SK-N-SH treated with all-trans-retinoic acid at 6 μM for 48 hours (cell line): Measurements from ENCODE around the gene CLDN16.

ENCODE experiments used
- ATAC-seq: fragments of 200-7000 bp; cut with Tn5 transposase; 3 replicates; pipeline ENCODE4 v1.9.1; 2020; ENCODE audit warnings: mild to moderate bottlenecking, moderate library complexity
- ARNTL ChIP-seq: fragments of 450-650 bp; formaldehyde crosslinking; IDR thresholded peaks from 2 replicates; pipeline ENCODE4 v1.5.0; 2020; ENCODE audit warnings: low read depth, mild to moderate bottlenecking, moderate library complexity, borderline replicate concordance
- BACH2 ChIP-seq: fragments of 250-450 bp; sonication (Bioruptor Pico); IDR thresholded peaks from 2 replicates; pipeline ENCODE4 v1.9.0; 2021; ENCODE audit warnings: mild to moderate bottlenecking, borderline replicate concordance
- CSDC2 ChIP-seq: fragments of 250-450 bp; sonication (Bioruptor Pico); IDR thresholded peaks from 2 replicates; pipeline ENCODE4 v1.5.0; 2020; ENCODE audit warnings: mild to moderate bottlenecking, moderate library complexity
- ESRRG ChIP-seq: fragments of 250-450 bp; sonication (Bioruptor Pico); IDR thresholded peaks from 2 replicates; pipeline ENCODE4 v1.6.1; 2021; ENCODE audit warnings: mild to moderate bottlenecking
- GLIS3 ChIP-seq: fragments of 250-450 bp; sonication (Bioruptor Pico); IDR thresholded peaks from 2 replicates; pipeline ENCODE4 v1.5.0; 2020; ENCODE audit warnings: mild to moderate bottlenecking, moderate library complexity
- ISL1 ChIP-seq: fragments of 250-450 bp; sonication (Bioruptor Pico); IDR thresholded peaks from 2 replicates; pipeline ENCODE4 v2.1.2; 2022; ENCODE audit warnings: mild to moderate bottlenecking, moderate library complexity
- OSR1 ChIP-seq: fragments of 250-450 bp; sonication (Bioruptor Pico); IDR thresholded peaks from 2 replicates; pipeline ENCODE4 v1.8.0; 2022; ENCODE audit warnings: moderate library complexity, mild to moderate bottlenecking, inconsistent platforms
- PPARA ChIP-seq: fragments of 250-450 bp; sonication (Bioruptor Pico); IDR thresholded peaks from 2 replicates; pipeline ENCODE4 v1.5.0; 2020; ENCODE audit warnings: mild to moderate bottlenecking, borderline replicate concordance
- RARB ChIP-seq: fragments of 250-450 bp; sonication (Bioruptor Pico); IDR thresholded peaks from 2 replicates; pipeline ENCODE4 v1.8.0; 2021; ENCODE audit warnings: mild to moderate bottlenecking, moderate library complexity
- SNAI2 ChIP-seq: fragments of 250-450 bp; sonication (Bioruptor Pico); IDR thresholded peaks from 2 replicates; pipeline ENCODE4 v1.5.0; 2020; ENCODE audit warnings: mild to moderate bottlenecking, moderate library complexity
- TCF4 ChIP-seq: fragments of 250-450 bp; sonication (Bioruptor Pico); IDR thresholded peaks from 2 replicates; pipeline ENCODE4 v1.8.0; 2021; ENCODE audit warnings: mild to moderate bottlenecking, moderate library complexity, borderline replicate concordance
- TOX ChIP-seq: fragments of 250-450 bp; sonication (Bioruptor Pico); IDR thresholded peaks from 2 replicates; pipeline ENCODE4 v1.8.0; 2021; ENCODE audit warnings: mild to moderate bottlenecking, moderate library complexity, borderline replicate concordance
- ZC3H10 ChIP-seq: fragments of 250-450 bp; sonication (Bioruptor Pico); IDR thresholded peaks from 2 replicates; pipeline ENCODE4 v1.5.1; 2021; ENCODE audit warnings: mild to moderate bottlenecking, moderate library complexity
- ZFP3 ChIP-seq: fragments of 250-450 bp; sonication (Bioruptor Pico); IDR thresholded peaks from 2 replicates; pipeline ENCODE4 v1.5.0; 2020; ENCODE audit warnings: mild to moderate bottlenecking, moderate library complexity
- ZFP30 ChIP-seq: fragments of 450-650 bp; formaldehyde crosslinking; IDR thresholded peaks from 2 replicates; pipeline ENCODE4 v1.5.0; 2022; ENCODE audit warnings: mild to moderate bottlenecking, moderate library complexity
- ZNF565 ChIP-seq: fragments of 450-650 bp; formaldehyde crosslinking; conservative IDR thresholded peaks from 2 replicates; pipeline ENCODE4 v1.5.0; 2020; ENCODE audit warnings: low read depth, mild to moderate bottlenecking, moderate library complexity
- ZNF70 ChIP-seq: fragments of 450-650 bp; formaldehyde crosslinking; IDR thresholded peaks from 2 replicates; pipeline ENCODE4 v1.5.0; 2020; ENCODE audit warnings: mild to moderate bottlenecking, moderate library complexity
- ZNF8 ChIP-seq: fragments of 450-650 bp; formaldehyde crosslinking; IDR thresholded peaks from 2 replicates; pipeline ENCODE4 v1.5.0; 2020; ENCODE audit warnings: mild to moderate bottlenecking, moderate library complexity
- TF ChIP-seq, protein P1 (sequence below): fragments of 250-450 bp; sonication (Bioruptor Pico); IDR thresholded peaks from 2 replicates; pipeline ENCODE4 v1.8.0; 2021; ENCODE audit warnings: low read depth, mild to moderate bottlenecking, moderate library complexity, borderline replicate concordance
- TF ChIP-seq, protein P2 (sequence below): fragments of 250-450 bp; sonication (Bioruptor Pico); IDR thresholded peaks from 2 replicates; pipeline ENCODE4 v1.8.0; 2020; ENCODE audit warnings: mild to moderate bottlenecking, moderate library complexity, borderline replicate concordance
- TF ChIP-seq, protein P3 (sequence below): fragments of 250-450 bp; sonication (Bioruptor Pico); IDR thresholded peaks from 2 replicates; pipeline ENCODE4 v1.5.0; 2020; ENCODE audit warnings: mild to moderate bottlenecking, moderate library complexity
- TF ChIP-seq, protein P4 (sequence below): fragments of 250-450 bp; sonication (Bioruptor Pico); IDR thresholded peaks from 2 replicates; pipeline ENCODE4 v1.5.1; 2021; ENCODE audit warnings: mild to moderate bottlenecking, moderate library complexity

CLDN16 gene

DNA sequence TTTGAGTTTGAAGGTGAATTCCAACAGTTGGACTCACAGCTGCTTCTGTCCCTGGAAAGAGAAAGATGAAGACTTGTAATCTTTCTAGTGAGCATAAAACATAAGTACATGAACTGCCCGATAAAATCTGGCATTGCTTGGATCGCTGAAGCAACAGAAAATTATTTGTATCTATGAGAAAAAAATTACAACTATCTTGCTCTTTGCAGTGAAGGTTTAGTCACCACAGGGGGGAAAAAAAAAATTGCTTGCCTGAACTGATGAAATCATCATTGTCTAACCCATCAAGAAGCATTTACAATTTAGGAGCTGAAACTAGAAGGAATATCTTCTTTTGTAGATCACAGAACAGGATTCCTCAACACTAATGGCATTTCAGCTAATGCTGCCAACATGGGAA, 41.7 kb downstream of the CLDN16 start:
- no peak for ATAC-seq
- TF ChIP-seq, protein P1, sequence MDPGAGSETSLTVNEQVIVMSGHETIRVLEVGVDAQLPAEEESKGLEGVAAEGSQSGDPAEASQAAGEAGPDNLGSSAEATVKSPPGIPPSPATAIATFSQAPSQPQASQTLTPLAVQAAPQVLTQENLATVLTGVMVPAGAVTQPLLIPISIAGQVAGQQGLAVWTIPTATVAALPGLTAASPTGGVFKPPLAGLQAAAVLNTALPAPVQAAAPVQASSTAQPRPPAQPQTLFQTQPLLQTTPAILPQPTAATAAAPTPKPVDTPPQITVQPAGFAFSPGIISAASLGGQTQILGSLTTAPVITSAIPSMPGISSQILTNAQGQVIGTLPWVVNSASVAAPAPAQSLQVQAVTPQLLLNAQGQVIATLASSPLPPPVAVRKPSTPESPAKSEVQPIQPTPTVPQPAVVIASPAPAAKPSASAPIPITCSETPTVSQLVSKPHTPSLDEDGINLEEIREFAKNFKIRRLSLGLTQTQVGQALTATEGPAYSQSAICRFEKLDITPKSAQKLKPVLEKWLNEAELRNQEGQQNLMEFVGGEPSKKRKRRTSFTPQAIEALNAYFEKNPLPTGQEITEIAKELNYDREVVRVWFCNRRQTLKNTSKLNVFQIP (CRISPR knock-in tag) = no peak
- TF ChIP-seq TCF4 (CRISPR knock-in tag) (no peak), GLIS3 (CRISPR knock-in tag) (no peak), RARB (CRISPR knock-in tag) (no peak), ZNF8 (CRISPR knock-in tag) (no peak), ARNTL (CRISPR knock-in tag) (no peak), ZNF565 (CRISPR knock-in tag) (no peak), ZC3H10 (CRISPR knock-in tag) (no peak), ZFP30 (CRISPR knock-in tag) (no peak), OSR1 (CRISPR knock-in tag) (no peak), ZNF70 (CRISPR knock-in tag) (no peak), ZFP3 (no peak), ISL1 (CRISPR knock-in tag) (no peak), ESRRG (CRISPR knock-in tag) (no peak), PPARA (CRISPR knock-in tag) (no peak), CSDC2 (CRISPR knock-in tag) (no peak)
- TF ChIP-seq, protein P2, sequence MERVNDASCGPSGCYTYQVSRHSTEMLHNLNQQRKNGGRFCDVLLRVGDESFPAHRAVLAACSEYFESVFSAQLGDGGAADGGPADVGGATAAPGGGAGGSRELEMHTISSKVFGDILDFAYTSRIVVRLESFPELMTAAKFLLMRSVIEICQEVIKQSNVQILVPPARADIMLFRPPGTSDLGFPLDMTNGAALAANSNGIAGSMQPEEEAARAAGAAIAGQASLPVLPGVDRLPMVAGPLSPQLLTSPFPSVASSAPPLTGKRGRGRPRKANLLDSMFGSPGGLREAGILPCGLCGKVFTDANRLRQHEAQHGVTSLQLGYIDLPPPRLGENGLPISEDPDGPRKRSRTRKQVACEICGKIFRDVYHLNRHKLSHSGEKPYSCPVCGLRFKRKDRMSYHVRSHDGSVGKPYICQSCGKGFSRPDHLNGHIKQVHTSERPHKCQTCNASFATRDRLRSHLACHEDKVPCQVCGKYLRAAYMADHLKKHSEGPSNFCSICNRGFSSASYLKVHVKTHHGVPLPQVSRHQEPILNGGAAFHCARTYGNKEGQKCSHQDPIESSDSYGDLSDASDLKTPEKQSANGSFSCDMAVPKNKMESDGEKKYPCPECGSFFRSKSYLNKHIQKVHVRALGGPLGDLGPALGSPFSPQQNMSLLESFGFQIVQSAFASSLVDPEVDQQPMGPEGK = no peak
- TF ChIP-seq, protein P3, sequence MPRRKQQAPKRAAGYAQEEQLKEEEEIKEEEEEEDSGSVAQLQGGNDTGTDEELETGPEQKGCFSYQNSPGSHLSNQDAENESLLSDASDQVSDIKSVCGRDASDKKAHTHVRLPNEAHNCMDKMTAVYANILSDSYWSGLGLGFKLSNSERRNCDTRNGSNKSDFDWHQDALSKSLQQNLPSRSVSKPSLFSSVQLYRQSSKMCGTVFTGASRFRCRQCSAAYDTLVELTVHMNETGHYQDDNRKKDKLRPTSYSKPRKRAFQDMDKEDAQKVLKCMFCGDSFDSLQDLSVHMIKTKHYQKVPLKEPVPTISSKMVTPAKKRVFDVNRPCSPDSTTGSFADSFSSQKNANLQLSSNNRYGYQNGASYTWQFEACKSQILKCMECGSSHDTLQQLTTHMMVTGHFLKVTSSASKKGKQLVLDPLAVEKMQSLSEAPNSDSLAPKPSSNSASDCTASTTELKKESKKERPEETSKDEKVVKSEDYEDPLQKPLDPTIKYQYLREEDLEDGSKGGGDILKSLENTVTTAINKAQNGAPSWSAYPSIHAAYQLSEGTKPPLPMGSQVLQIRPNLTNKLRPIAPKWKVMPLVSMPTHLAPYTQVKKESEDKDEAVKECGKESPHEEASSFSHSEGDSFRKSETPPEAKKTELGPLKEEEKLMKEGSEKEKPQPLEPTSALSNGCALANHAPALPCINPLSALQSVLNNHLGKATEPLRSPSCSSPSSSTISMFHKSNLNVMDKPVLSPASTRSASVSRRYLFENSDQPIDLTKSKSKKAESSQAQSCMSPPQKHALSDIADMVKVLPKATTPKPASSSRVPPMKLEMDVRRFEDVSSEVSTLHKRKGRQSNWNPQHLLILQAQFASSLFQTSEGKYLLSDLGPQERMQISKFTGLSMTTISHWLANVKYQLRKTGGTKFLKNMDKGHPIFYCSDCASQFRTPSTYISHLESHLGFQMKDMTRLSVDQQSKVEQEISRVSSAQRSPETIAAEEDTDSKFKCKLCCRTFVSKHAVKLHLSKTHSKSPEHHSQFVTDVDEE (CRISPR knock-in tag) = no peak

DNA sequence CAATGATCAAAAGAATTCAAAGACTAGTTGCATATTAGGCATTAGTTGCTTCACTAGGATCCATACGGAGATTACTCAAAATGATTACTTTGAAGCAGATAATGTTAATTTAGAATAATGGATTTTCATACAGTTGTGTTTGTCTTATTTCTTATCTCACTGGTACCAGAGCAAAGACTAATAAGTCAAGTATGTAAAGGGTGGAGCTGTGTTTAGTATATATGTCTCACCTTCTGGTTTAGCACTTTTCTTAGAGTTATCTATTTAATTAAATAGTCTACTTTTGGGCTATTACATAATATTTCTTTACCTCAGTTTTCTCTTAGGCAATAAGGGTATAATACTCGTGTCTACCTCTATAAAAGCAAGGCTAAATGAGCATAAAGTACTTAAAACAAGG, 42.9 kb downstream of the CLDN16 start:
- no peak for TF ChIP-seq BACH2
- TF ChIP-seq, protein P3 (CRISPR knock-in tag) = no peak
- TF ChIP-seq ZNF8 (CRISPR knock-in tag) = no peak
- no peak for TF ChIP-seq CSDC2 (CRISPR knock-in tag)
- no peak for TF ChIP-seq ZNF70 (CRISPR knock-in tag)
- no peak for TF ChIP-seq ZC3H10 (CRISPR knock-in tag)
- ATAC-seq = no peak

DNA sequence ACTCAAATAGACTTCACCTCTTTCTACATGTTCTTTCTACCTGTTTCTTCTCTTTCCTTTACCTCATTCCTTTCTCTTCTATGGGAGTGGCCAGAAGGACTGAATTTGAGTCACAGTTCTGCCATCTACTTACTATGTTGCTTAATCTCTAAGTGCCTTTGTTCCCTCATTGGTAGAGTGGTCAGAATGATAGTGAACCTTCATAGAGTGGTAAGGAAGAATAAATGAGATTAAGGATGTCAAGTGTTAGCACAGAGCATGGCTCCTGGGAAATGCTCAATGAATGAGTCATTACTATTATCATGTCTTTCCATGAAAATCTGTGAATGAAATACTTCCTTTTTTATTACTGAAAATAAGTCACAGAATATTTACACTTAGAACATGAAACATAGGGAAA, 44.3 kb downstream of the CLDN16 start:
- no peak for ATAC-seq
- TF ChIP-seq, protein P2 = no peak
- TF ChIP-seq RARB (CRISPR knock-in tag) (no peak), ZNF70 (CRISPR knock-in tag) (no peak), ZNF8 (CRISPR knock-in tag) (no peak), TCF4 (CRISPR knock-in tag) (no peak), SNAI2 (CRISPR knock-in tag) (no peak), CSDC2 (CRISPR knock-in tag) (no peak), ISL1 (CRISPR knock-in tag) (no peak), ZFP30 (CRISPR knock-in tag) (no peak), PPARA (CRISPR knock-in tag) (no peak), TOX (no peak), ESRRG (CRISPR knock-in tag) (no peak)
- TF ChIP-seq, protein P4, sequence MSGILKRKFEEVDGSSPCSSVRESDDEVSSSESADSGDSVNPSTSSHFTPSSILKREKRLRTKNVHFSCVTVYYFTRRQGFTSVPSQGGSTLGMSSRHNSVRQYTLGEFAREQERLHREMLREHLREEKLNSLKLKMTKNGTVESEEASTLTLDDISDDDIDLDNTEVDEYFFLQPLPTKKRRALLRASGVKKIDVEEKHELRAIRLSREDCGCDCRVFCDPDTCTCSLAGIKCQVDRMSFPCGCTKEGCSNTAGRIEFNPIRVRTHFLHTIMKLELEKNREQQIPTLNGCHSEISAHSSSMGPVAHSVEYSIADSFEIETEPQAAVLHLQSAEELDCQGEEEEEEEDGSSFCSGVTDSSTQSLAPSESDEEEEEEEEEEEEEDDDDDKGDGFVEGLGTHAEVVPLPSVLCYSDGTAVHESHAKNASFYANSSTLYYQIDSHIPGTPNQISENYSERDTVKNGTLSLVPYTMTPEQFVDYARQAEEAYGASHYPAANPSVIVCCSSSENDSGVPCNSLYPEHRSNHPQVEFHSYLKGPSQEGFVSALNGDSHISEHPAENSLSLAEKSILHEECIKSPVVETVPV (CRISPR knock-in tag) = no peak
- TF ChIP-seq, protein P1 (CRISPR knock-in tag) = no peak
